Epithelial cell of proximal tubule (primary cell): Measurements from ENCODE around the gene ZMAT5. TPM values are rescaled to one million over a fixed set of nuclear protein-coding genes. Genes with fewer than 3 reads are reported as not detected.

ENCODE experiments used
- DNase-seq: peaks from one replicate; pipeline ENCODE4 v3.0.0-alpha.2; 2011; ENCODE audit warnings: low read depth
- H3K4me3 ChIP-seq: 2 replicates; pipeline ENCODE4 v1.5.1; 2011; ENCODE audit warnings: low read depth, mild to moderate bottlenecking, low read length
- CTCF ChIP-seq: conservative IDR thresholded peaks from 2 replicates; pipeline ENCODE4 v1.5.1; 2012; ENCODE audit warnings: low read depth, mild to moderate bottlenecking, low read length
- total RNA-seq: library from RNA; depleted of rRNA; stranded (reverse); fragments of >200 nt; gene quantifications from 2 replicates; pipeline ENCODE4 v1.2.3, GENCODE V29; 2015

The ZMAT5 gene
- total RNA-seq, 1 donor from 2014 or later: 24.8 TPM

- H3K4me3 ChIP-seq: no peak overlapping the region
- no peak for TF ChIP-seq CTCF
- no peak for DNase-seq
Observed at GRCh38 chr22:29738118-29738815, 28.5 kb downstream of the ZMAT5 start.

- H3K4me3 ChIP-seq: no peak overlapping the region
- no peak for DNase-seq
- TF ChIP-seq CTCF: no peak
Observed at GRCh38 chr22:29737251-29738117, 29.3 kb downstream of the ZMAT5 start.

- no peak for TF ChIP-seq CTCF
- no peak for DNase-seq
- no peak overlapping the region for H3K4me3 ChIP-seq
Observed at GRCh38 chr22:29735416-29735815, 31.4 kb downstream of the ZMAT5 start.

GRCh38 chr22:29734838-29735237 is 32.0 kb downstream of the ZMAT5 start:
- TF ChIP-seq CTCF: no peak
- no peak overlapping the region for H3K4me3 ChIP-seq
- no peak for DNase-seq

GRCh38 chr22:29734406-29734805 is 32.4 kb downstream of the ZMAT5 start:
- no peak for TF ChIP-seq CTCF
- H3K4me3 ChIP-seq: no peak overlapping the region
- DNase-seq: no peak

GRCh38 chr22:29733362-29734201 is 33.2 kb downstream of the ZMAT5 start:
- DNase-seq: no peak
- H3K4me3 ChIP-seq: no peak overlapping the region
- no peak for TF ChIP-seq CTCF
